ENCODE measurements around the gene STRIT1.
"Not testable (repeated sequence)": the region's sequence is repeated elsewhere in the genome, so short reads cannot be mapped to it uniquely, and the experiment has no call there.

The STRIT1 gene

DNA sequence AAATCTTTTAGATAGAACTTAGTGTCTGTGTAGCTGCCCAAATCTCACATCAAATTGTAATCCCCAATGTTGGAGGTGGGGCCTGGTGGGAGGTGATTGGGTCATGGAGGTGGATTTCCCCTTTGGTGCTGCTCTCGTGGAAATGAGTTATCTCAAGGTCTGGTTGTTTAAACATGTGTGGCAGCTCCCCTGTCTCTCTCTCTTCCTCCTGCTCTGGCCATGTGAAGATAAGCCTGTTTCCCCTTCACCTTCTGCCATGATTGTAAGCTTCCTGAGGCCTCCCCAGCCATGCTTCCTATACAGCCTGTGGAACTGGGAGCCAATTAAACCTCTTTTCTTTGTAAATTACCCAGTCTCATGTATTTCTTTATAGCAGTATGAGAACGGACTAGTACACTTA, 30.6 kb downstream of the STRIT1 start:
- not testable (repeated sequence) for DNase-seq

GRCh38 chr3:155262295-155262694, 31.2 kb downstream of the STRIT1 start:
- DNase-seq, result no peak

DNA sequence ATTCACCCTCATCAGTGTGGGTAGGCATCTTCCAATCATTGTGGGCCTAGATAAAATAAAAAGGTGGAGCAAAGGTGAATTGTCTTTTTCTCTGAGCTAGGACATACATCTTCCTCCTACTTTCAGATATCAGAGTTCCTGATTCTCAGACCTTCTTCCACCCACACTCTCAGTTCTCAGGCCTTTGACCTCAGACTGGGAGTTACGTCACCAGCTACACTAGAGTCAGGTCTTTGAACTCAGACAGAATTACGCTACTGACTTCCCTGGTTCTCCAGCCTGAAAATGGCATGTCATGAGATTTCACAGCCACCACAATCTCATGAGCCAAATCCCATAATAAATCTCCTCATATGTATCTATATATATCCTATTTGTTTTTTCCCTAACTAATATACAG, 39.0 kb downstream of the STRIT1 start:
- no peak for DNase-seq

DNA sequence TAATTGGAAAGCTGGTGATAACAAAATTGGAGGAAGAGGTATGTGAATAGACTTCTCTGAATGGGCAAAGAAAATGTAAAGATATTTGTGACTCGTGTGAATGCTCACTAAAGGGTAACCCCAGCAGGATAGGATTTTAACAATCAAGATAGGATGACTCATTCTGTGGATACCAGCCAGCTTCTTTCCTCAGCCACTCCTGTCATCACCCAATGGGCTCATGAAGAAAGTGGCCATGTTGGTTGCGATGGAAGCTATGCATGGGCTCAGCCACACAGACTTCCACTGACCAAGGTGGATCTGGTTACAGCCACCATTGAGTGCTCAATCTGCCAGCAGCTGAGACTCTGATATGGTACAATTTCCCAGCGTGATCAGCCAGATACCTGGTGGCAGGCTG, 40.9 kb downstream of the STRIT1 start:
- DNase-seq, result no peak

GRCh38 chr3:155252021-155252420, 41.5 kb downstream of the STRIT1 start:
- DNase-seq, result no peak

- DNase-seq, result no peak
Observed at GRCh38 chr3:155248531-155249187, 44.8 kb downstream of the STRIT1 start.

DNA sequence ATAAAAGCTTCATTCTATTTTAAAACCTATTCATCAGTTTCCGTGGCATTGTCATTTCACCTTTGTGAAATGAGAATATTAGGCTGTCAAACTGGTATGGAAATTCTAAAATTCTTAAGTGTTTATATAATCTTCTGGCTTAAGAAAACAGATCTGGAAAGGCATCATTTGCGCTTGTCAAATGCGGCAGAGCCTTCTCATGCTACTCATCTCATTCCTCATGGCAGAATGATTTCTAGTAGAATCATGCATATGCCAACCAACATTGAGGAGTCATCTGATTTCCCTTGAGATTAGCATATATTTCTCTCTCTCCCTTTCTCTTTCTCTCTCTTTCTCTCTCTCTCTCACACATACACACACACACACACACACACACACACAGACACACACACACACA, 48.8 kb downstream of the STRIT1 start:
- DNase-seq, result no peak

DNA sequence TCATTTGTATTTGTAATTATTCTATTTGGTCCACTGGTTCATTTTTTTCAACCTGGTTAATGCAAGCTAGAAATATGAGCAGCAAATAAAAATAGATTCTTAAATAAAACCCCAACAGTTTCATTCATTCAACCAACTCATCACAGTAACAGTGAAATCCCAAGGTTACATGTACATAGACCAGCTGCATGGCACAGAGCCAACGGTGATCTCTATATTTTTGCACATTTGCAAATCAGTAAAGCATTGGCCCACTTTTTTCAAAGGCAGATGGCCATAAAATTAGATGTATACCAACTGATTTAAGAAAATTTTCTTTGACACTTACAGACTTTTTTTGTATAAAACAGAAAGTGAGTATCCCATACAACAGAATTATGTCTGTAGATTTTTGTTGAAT, 49.3 kb downstream of the STRIT1 start:
- DNase-seq, result no peak

GRCh38 chr3:155243512-155243921, 50.0 kb downstream of the STRIT1 start:
- no peak for DNase-seq

DNA sequence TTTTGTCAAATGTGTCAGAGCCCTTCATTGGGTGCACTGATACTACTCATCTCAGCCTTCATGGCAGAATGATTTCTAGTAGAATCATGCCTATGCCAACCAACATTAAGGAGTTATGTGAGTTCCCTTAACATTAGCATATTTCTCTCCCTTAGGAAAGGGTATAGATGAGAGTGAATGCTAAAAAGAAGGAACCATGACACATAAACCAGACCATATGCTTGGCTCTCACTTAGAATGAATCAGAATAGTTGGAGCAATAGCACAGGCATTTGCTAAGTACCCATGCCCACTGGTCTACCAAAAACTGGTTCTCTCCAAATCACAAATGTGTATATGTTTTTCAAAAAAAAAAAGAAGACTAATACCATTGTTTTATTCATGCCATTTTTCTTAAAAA, 51.1 kb downstream of the STRIT1 start:
- DNase-seq, result no peak

- no peak for DNase-seq
Observed at GRCh38 chr3:155241579-155241978, 51.9 kb downstream of the STRIT1 start.
